Measurements from ENCODE around the gene C11orf91. TPM values are rescaled to one million over a fixed set of nuclear protein-coding genes. Genes with fewer than 3 reads are reported as not detected.
A peak's percentile ranks its signal among the peaks of the same experiment; 100 is the strongest.

The C11orf91 gene
- total and polyA plus RNA-seq, 4 donors, result not detected

DNA sequence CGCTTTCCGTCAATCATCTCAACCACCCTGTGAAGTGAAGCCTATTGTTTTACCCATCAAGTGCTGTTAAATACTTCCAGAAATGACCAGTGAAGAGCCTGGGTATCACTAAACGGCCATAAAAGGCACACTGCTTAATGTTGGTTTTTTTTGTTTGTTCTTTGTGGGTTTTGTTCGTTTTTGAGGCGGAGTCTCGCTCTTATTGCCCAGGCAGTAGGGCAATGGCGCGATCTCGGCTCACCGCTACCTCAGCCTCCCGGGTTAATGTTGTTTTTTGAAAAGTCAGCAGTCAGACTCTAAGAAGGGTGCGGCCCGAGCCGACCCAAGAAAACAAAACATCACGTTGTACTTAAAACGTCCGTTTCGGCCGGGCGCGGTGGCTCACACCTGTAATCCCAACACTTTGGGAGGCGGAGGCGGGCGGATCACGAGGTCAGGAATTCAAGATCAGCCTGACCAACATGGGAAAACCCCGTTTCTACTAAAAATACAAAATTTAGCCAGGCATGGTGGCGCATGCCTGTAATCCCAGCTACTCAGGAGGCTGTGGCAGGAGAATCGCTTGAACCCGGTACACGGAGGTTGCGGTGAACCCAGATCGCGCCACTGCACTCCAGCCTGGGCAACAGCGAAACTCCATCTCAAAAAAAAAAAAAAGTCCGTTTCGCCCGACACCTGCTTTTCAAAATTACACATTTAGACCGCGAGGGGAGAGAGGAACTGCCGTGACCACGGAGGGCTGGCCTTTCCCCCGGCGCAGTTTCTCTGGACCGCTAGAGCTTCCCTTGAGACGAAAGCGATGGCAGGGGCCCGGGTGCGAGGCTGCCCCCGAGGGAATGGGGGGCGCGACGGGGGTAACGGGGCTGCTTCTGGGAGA, 34.9 kb upstream of the C11orf91 start:
- Histone ChIP-seq H3K9me3 (ENCODE audit: control insufficient read depth in 4 of 4, low read length in 3 of 4) (no peaks in the 10 kb centered on the region), H3K27me3 (ENCODE audit: control insufficient read depth in 4 of 4, insufficient read depth in 4 of 4, low read length in 3 of 4) (no peaks in the 10 kb centered on the region), H3K9ac (ENCODE audit: low read depth in 1 of 2, low read length in 2 of 2) (peak overlapping the region; percentile 4 to 60), H3K4me1 (ENCODE audit: control insufficient read depth in 4 of 4, insufficient read depth in 4 of 4, low read length in 3 of 4) (peaks cover 0 to 28% (median 10%) of the 10 kb centered on the region in 4 donors), H3K4me3 (ENCODE audit: low read depth in 1 of 3, low read length in 3 of 3) (peak overlapping the region; percentile 57 to 95 (median 77)), H3K27ac (ENCODE audit: low read depth in 1 of 2, low read length in 2 of 2) (peak overlapping the region; percentile 94), H3K36me3 (ENCODE audit: control insufficient read depth in 4 of 4, insufficient read depth in 3 of 4, low read depth in 1 of 4, low read length in 3 of 4) (no peaks in the 10 kb centered on the region)
- DNase-seq (ENCODE audit: low spot score), result no peak
- no peak for TF ChIP-seq FOXA2 (IDR thresholded peaks at IDR 0.05)
- TF ChIP-seq, protein P1, sequence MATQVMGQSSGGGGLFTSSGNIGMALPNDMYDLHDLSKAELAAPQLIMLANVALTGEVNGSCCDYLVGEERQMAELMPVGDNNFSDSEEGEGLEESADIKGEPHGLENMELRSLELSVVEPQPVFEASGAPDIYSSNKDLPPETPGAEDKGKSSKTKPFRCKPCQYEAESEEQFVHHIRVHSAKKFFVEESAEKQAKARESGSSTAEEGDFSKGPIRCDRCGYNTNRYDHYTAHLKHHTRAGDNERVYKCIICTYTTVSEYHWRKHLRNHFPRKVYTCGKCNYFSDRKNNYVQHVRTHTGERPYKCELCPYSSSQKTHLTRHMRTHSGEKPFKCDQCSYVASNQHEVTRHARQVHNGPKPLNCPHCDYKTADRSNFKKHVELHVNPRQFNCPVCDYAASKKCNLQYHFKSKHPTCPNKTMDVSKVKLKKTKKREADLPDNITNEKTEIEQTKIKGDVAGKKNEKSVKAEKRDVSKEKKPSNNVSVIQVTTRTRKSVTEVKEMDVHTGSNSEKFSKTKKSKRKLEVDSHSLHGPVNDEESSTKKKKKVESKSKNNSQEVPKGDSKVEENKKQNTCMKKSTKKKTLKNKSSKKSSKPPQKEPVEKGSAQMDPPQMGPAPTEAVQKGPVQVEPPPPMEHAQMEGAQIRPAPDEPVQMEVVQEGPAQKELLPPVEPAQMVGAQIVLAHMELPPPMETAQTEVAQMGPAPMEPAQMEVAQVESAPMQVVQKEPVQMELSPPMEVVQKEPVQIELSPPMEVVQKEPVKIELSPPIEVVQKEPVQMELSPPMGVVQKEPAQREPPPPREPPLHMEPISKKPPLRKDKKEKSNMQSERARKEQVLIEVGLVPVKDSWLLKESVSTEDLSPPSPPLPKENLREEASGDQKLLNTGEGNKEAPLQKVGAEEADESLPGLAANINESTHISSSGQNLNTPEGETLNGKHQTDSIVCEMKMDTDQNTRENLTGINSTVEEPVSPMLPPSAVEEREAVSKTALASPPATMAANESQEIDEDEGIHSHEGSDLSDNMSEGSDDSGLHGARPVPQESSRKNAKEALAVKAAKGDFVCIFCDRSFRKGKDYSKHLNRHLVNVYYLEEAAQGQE (IDR thresholded peaks at IDR 0.05), result no peak
- TF ChIP-seq, protein P2, sequence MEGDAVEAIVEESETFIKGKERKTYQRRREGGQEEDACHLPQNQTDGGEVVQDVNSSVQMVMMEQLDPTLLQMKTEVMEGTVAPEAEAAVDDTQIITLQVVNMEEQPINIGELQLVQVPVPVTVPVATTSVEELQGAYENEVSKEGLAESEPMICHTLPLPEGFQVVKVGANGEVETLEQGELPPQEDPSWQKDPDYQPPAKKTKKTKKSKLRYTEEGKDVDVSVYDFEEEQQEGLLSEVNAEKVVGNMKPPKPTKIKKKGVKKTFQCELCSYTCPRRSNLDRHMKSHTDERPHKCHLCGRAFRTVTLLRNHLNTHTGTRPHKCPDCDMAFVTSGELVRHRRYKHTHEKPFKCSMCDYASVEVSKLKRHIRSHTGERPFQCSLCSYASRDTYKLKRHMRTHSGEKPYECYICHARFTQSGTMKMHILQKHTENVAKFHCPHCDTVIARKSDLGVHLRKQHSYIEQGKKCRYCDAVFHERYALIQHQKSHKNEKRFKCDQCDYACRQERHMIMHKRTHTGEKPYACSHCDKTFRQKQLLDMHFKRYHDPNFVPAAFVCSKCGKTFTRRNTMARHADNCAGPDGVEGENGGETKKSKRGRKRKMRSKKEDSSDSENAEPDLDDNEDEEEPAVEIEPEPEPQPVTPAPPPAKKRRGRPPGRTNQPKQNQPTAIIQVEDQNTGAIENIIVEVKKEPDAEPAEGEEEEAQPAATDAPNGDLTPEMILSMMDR (IDR thresholded peaks at IDR 0.05; ENCODE audit: low read depth, low read length, missing input control), result no peak
- TF ChIP-seq, protein P3, sequence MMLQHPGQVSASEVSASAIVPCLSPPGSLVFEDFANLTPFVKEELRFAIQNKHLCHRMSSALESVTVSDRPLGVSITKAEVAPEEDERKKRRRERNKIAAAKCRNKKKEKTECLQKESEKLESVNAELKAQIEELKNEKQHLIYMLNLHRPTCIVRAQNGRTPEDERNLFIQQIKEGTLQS (IDR thresholded peaks at IDR 0.05), result no peak
- peak; percentile 71 for TF ChIP-seq YY1 (IDR thresholded peaks at IDR 0.05)
- no peak for TF ChIP-seq HNF4A (conservative IDR thresholded peaks at IDR 0.05)
- no peak for TF ChIP-seq FOXA1 (IDR thresholded peaks at IDR 0.05)
- TF ChIP-seq RAD21 (IDR thresholded peaks at IDR 0.05), result peak in 1 of 2 donors; percentile 2
- TF ChIP-seq, protein P4, sequence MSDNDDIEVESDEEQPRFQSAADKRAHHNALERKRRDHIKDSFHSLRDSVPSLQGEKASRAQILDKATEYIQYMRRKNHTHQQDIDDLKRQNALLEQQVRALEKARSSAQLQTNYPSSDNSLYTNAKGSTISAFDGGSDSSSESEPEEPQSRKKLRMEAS (IDR thresholded peaks at IDR 0.05), result no peak
- TF ChIP-seq, protein P5, sequence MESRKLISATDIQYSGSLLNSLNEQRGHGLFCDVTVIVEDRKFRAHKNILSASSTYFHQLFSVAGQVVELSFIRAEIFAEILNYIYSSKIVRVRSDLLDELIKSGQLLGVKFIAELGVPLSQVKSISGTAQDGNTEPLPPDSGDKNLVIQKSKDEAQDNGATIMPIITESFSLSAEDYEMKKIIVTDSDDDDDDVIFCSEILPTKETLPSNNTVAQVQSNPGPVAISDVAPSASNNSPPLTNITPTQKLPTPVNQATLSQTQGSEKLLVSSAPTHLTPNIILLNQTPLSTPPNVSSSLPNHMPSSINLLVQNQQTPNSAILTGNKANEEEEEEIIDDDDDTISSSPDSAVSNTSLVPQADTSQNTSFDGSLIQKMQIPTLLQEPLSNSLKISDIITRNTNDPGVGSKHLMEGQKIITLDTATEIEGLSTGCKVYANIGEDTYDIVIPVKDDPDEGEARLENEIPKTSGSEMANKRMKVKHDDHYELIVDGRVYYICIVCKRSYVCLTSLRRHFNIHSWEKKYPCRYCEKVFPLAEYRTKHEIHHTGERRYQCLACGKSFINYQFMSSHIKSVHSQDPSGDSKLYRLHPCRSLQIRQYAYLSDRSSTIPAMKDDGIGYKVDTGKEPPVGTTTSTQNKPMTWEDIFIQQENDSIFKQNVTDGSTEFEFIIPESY (IDR thresholded peaks at IDR 0.05), result no peak
- no peak for TF ChIP-seq SP1 (IDR thresholded peaks at IDR 0.05)
- TF ChIP-seq TAF1 (conservative IDR thresholded peaks at IDR 0.05), result no peak
- no peak for TF ChIP-seq EGR1 (IDR thresholded peaks at IDR 0.05; ENCODE audit: low read depth in 2 of 2)
- TF ChIP-seq RXRA (IDR thresholded peaks at IDR 0.05), result no peak
- no peak for TF ChIP-seq NR2F2 (IDR thresholded peaks at IDR 0.05)
- TF ChIP-seq HNF4G (IDR thresholded peaks at IDR 0.05), result no peak
- no peak for TF ChIP-seq GABPA (IDR thresholded peaks at IDR 0.05 in 1 of 2, conservative IDR thresholded peaks at IDR 0.05 in 1 of 2)
- WGBS, result 4% methylated on average over 53 of the region's 53 CpGs

Measured in liver (tissue), 9 donors.